Stimulated activated CD4-positive, alpha-beta T cell treated with anti-CD3 and anti-CD28 coated beads, Interleukin-1b, Interleukin-23, amount 100 ng/mL, for 1 hour (primary cell): ENCODE results near the gene DNASE1L1.
"Not testable (repeated sequence)": the region's sequence is repeated elsewhere in the genome, so short reads cannot be mapped to it uniquely, and the experiment has no call there.

Experiments used
- DNase-seq, 2 donors: peaks; one replicate each; pipeline ENCODE4 v3.0.0-alpha.2; 2020; ENCODE audit warnings: low read depth in 2 of 2

DNASE1L1 gene

DNA sequence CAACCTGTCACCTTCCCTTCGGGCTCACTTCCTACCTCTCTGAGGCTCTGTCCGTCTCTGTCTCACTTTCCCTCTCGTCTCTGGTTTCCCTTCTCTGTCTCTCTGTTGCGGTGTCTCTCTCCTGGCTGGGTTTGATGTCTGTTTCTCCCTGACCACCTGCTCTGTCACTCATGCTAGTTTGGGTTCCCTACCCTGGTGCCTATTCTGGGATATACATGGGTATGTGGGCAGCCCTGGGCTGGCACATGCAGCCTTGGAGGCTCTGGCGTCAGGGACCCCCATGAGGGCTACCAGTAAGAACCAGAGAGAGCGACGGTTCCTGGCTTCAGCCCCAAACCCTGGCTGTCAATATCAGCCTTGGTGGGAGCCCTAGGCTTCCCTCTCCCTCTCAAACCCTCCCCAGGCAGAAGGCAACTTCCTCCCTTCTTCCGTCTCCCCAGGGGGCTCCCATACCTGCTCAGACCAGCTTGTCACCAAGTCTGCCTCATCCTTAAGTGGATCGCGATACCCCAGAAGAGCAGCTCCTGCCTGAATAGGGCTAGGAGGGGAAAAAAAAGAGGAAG lies 314 bp downstream of the DNASE1L1 start:
- no peak for DNase-seq

- DNase-seq: no peak
Observed at GRCh38 chrX:154404625-154405192, 4.3 kb downstream of the DNASE1L1 start.

DNA sequence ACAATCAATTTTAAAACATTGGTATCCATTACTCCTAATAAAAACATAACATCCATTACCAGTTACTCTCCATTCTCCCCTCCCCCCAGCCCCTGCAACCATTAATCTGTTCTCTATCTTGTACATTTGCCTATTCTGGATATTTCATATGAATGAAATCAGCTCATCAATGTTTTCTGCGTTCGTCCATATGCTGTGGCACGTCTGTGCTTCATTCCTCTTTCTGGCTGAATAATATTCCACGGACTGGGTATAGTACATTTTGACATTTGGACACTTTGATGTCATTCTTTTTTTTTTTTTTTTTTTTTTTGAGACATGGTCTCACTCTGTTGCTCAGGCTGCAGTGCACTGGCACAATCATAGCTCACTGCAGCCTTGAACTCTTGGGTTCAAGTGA lies 5.2 kb downstream of the DNASE1L1 start:
- no peak for DNase-seq

GRCh38 chrX:154403192-154403591 lies 5.9 kb downstream of the DNASE1L1 start:
- no peak for DNase-seq

DNA sequence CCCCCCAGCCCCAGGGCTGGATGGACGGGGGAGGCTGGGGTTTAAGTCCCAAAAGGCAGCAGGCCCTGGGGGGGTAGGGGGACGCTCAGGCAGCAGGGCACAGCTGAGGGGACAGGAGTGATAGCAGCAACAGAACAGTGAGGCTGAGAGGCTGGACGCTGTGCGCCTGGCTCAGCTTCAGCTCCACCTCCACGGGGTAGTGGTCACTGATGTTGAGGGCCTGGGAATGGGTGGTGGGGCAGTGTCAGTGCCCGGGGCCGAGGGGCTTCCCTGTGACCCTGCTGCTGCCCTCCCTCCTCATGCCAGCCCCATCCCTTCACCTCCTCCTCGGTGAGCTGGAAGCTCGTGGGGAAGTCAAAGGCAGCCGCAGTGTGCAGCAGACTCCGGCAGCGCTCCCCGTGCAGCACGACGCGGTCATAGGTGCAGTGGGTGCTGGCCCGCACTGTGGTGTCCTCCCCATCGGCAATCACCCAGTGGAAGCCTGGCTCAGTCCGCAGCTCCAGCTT lies 6.4 kb downstream of the DNASE1L1 start:
- no peak for DNase-seq

GRCh38 chrX:154401918-154402621 lies 7.0 kb downstream of the DNASE1L1 start:
- DNase-seq: no peak

DNA sequence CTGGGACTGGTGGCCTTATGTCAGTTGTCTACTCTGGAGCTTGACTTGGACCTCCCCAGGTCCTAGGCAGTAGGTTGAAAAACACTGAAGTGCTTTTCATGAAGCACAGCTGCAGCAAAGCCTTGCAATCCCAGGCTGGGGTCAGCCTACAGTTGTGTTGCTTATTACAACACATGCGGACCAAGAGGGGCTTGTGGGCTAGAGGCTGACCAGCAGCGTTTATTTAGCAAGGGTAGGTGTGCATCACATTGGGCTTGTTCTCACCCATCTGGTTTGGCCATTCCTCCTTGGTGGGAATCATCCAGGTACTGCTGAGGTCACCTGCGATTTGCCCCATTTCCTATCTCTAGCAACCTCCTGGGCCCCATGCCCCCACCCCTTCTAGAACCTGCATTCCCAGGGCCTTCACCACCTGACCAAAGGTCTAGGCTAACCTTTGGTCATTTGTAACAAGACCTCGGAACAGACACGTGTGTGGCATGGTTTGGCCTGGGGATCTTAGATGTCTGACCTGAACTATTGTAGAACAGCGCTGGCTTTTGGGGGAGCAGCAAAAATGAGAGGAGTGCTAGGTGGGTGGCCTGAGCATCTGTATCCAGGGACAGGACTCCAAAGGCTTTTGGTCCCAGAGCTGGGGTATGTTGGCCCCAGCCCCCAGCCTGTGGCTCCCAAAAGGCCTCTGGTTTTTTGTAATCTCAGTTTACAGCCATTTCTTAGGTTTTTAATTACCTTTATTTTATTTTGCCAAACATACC lies 7.8 kb downstream of the DNASE1L1 start:
- DNase-seq: no peak

- not testable (repeated sequence) for DNase-seq
Observed at GRCh38 chrX:154400369-154400817, 8.7 kb downstream of the DNASE1L1 start.

DNA sequence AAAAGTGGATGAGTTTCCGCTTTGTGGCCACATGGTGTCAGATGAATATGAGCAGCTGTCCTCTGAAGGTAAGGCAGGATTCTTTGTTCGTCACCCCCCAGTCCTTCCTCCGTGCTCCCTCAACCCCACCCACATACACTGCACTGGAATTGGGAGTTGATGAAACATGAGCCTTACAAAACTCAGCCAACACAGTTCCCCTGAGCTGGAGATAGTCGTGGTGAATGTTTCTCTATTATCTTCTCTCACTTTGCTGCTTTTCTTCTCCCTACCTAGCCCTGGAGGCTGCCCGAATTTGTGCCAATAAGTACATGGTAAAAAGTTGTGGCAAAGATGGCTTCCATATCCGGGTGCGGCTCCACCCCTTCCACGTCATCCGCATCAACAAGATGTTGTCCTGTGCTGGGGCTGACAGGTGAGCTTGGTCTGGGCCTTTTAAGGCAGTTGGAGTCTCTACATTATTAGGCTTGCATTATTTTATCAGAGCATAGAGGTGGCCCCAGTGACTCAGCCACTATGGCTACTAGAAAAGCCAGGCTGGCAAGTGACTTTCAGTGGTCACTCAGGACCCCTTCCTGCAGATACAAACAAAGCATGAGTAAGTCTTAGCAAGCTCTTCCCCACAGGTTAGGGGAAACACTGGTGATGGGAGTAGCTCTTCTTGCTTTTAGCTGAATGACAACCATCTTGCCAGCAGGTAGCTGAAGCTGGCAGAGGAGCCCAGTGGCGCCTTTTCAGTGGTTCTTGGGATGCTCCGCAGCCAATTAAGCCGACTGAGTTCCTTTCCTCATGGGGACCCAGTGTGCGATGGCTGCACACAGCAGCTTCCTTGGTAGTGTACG lies 9.3 kb downstream of the DNASE1L1 start:
- DNase-seq: no peak

- DNase-seq: peak; percentile 56 to 59
Observed at GRCh38 chrX:154398668-154399526, 10.2 kb downstream of the DNASE1L1 start.

DNA sequence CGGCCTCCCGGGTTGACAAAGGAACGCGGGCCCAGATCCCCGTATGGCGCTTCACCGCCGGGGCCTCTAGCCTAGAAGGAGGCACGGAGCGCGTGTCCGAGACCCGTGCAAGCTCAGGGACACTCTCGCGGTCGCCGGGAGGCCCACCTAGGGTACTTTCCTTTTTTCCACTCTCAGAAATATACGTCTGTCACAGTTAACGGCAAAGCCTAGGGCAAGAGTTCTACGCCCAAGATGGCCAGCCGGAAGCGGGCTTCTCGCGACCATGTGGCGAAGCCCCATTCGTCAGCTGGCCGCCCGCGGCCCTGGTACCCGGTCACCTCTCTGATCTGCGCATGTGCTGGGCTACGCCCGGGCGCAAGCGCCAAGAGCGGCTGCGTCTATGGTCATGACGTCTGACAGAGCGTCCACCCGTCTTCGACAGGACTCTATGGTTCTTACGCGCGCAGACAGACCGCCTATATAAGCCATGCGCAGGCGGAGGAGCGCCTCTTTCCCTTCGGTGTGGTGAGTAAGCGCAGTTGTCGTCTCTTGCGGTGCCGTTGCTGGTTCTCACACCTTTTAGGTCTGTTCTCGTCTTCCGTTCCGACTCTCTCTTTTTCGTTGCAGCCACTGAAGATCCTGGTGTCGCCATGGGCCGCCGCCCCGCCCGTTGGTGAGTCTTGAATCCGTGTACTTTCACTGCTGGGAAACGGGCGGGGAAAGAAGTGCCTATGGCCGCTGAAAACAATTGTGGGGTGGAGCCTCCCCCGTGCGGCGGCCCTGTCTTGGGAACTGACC lies 11.0 kb downstream of the DNASE1L1 start, which contains the start of gene RPL10:
TSS of gene RPL10 (plus strand) at position 490 of the 780 bp plus-strand sequence. CDS start at position 633, 143 bp downstream.
- DNase-seq: peak; percentile 62 to 74

- DNase-seq: peak in 1 of 2 donors; percentile 39
Observed at GRCh38 chrX:154396973-154397887, 11.8 kb downstream of the DNASE1L1 start.

GRCh38 chrX:154396363-154396762 lies 12.7 kb downstream of the DNASE1L1 start:
- not testable (repeated sequence) for DNase-seq

- not testable (repeated sequence) for DNase-seq
Observed at GRCh38 chrX:154389812-154390747, 19.0 kb downstream of the DNASE1L1 start.

- not testable (repeated sequence) for DNase-seq
Observed at GRCh38 chrX:154388649-154389048, 20.4 kb downstream of the DNASE1L1 start.

DNA sequence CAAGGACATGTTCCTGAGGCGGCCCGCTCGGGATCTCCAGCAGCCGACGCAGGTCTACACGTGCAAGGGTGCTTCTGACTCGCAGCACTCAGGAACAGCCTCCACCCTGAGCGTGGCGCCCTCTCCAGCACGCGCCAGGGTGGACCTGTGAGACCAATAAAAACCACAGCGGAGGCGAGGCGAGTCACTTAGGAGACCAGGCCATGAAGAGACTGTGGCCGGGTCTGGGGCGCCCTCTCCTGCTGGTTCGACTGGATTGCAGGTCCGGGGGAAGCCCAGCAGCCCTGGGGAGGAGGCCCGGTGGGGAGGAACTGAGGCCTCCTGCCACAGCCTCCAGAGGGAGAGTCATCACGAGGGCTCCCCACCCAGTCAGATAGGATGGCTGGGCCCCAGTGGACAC lies 21.0 kb downstream of the DNASE1L1 start:
- not testable (repeated sequence) for DNase-seq

GRCh38 chrX:154384284-154384892 lies 24.7 kb downstream of the DNASE1L1 start:
- DNase-seq: no peak
